Mucosa of descending colon (tissue), 3 donors: ENCODE measurements around the gene KLHL36. TPM values are rescaled to one million over a fixed set of nuclear protein-coding genes. Genes with fewer than 3 reads are reported as not detected.

Source experiments
- ATAC-seq: fragments of 200-7000 bp; cut with Tn5 transposase; one replicate; pipeline ENCODE4 v1.9.1; 2020; ENCODE audit warnings: mild to moderate bottlenecking, moderate library complexity
- DNase-seq, 3 donors: peaks; one replicate each; pipeline ENCODE4 v3.0.0-alpha.2; 2020
- H3K36me3 ChIP-seq: fragments of 200-600 bp; one replicate; pipeline ENCODE4 v1.8.0; 2021; ENCODE audit warnings: low read depth, mild to moderate bottlenecking
- H3K4me1 ChIP-seq: fragments of 200-600 bp; one replicate; pipeline ENCODE4 v1.8.0; 2021; ENCODE audit warnings: low read depth, mild to moderate bottlenecking
- H3K4me3 ChIP-seq: fragments of 200-600 bp; one replicate; pipeline ENCODE4 v1.8.0; 2021; ENCODE audit warnings: mild to moderate bottlenecking
- H3K9me3 ChIP-seq: fragments of 200-600 bp; one replicate; pipeline ENCODE4 v1.8.0; 2021; ENCODE audit warnings: mild to moderate bottlenecking
- intact Hi-C, 2 donors: fragments of 100-400 bp; cut with DNase I in 1 of 2; cut with micrococcal nuclease in 1 of 2; formaldehyde crosslinking; loops; one replicate each; pipeline versions ENCODE4 v1.11.0 to v1.11.1; 2022; cut with DNase I, micrococcal nuclease
- total RNA-seq, 3 donors: library from RNA; stranded (reverse); fragmentation: NEBNext Ultra II Directional in 2 of 3; extraction: Animal tissue kit (Norgen Biotek cat#: 25700) in 2 of 3; gene quantifications; one replicate each; pipeline versions ENCODE4 v1.2.1 to v1.2.4, GENCODE V29; 2021 to 2023
- TF ChIP-seq, protein P1 (sequence below): fragments of 200-600 bp; IDR thresholded peaks from one replicate; pipeline ENCODE4 v1.8.0; 2022; ENCODE audit warnings: antibody characterized with exemption, mild to moderate bottlenecking
- donor health status: DM: no; HTN: no; CAD: no; lungs with moderate emphysema.
- donor health status: DM: no; HTN: no; CAD: no.
- donor health status: DM: no; HTN: yes; CAD: no.

Gene KLHL36
- total RNA-seq, 3 donors from 2014 or later = 47.5 to 60.3 (median 59.2) TPM

DNA sequence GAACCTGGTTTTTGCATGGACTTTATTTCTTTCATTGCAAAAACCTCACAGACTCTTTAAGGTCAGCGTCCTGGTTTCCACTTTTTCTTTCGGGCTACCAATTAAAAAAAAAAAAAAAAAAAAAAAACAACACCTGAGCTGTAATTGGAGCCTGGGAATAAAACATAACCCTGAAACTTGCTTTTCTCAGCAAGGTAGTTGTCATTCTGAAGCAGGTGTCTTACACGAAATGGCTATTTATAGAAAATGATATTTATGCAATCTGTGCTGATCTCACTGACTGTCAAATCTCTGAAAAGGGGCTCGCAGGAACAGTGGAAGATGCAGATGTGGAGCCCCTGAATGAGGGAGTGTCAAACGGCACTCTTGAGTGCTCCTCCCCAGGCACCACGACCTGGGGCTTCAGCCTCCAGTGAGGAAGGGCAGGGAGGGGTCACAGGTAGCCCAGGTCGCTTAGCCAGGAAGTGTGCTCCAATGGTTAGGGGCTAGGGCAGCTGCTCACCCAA, 20.0 kb upstream of the KLHL36 start:
- H3K36me3 ChIP-seq = no peaks in the 10 kb centered on the region
- ATAC-seq = no peak
- no peaks in the 10 kb centered on the region for H3K9me3 ChIP-seq
- no peaks in the 10 kb centered on the region for H3K4me1 ChIP-seq
- no peak overlapping the region for H3K4me3 ChIP-seq
- TF ChIP-seq, protein P1, sequence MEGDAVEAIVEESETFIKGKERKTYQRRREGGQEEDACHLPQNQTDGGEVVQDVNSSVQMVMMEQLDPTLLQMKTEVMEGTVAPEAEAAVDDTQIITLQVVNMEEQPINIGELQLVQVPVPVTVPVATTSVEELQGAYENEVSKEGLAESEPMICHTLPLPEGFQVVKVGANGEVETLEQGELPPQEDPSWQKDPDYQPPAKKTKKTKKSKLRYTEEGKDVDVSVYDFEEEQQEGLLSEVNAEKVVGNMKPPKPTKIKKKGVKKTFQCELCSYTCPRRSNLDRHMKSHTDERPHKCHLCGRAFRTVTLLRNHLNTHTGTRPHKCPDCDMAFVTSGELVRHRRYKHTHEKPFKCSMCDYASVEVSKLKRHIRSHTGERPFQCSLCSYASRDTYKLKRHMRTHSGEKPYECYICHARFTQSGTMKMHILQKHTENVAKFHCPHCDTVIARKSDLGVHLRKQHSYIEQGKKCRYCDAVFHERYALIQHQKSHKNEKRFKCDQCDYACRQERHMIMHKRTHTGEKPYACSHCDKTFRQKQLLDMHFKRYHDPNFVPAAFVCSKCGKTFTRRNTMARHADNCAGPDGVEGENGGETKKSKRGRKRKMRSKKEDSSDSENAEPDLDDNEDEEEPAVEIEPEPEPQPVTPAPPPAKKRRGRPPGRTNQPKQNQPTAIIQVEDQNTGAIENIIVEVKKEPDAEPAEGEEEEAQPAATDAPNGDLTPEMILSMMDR = no peak
- intact Hi-C loops = loop anchor here (5.0 to 10.0 kb wide), 2 partner anchors 97 to 106 kb away; no protein-coding TSS in a partner anchor
- DNase-seq = no peak

DNA sequence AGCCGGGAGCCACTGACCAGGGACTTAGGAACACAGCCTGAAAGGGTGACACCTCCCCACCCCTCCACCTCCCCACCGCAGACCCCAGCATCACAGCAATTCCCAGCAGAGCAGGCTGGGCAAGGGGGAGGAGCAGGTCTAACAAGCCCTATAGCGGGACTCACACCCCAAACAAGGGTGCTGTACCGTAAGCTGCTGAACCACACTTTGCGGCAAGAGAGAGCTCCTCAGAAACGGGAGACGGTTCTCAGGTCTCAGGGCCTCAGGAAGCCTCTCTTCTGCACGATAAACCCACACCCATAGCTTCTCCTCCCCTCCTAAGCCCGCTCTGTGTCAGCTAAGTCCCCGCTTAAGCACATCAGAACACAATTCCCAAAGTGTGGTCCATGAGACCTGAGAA, 18.7 kb upstream of the KLHL36 start:
- no peaks in the 10 kb centered on the region for H3K4me1 ChIP-seq
- TF ChIP-seq, protein P1 = no peak
- intact Hi-C loops = loop anchor here (5.0 to 10.0 kb wide), 2 partner anchors 95 to 107 kb away; no protein-coding TSS in a partner anchor
- no peak overlapping the region for H3K4me3 ChIP-seq
- no peaks in the 10 kb centered on the region for H3K36me3 ChIP-seq
- no peak for ATAC-seq
- no peaks in the 10 kb centered on the region for H3K9me3 ChIP-seq
- DNase-seq = no peak

DNA sequence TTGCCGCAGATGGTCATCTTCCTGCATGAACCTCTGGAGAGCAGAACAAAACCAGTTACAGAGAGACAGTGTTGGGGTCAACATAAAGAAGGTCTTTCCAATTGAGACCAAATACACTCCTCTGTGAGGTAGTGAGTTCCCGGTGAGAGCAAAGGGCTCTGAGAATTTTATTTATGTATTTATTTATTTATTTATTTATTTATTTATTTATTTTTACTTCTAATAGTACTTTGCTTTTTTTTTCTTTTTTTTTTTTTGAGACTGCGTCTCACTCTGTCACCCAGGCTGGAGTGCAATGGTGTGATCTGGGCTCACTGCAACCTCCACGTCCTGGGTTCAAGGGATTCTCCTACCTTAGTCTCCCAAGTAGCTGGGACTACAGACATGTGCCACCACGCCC, 18.3 kb upstream of the KLHL36 start:
- no peaks in the 10 kb centered on the region for H3K4me1 ChIP-seq
- no peaks in the 10 kb centered on the region for H3K36me3 ChIP-seq
- intact Hi-C loops = no loop called here
- H3K9me3 ChIP-seq = no peaks in the 10 kb centered on the region
- TF ChIP-seq, protein P1 = no peak
- ATAC-seq (no peak), DNase-seq (no peak)
- H3K4me3 ChIP-seq = no peak overlapping the region

DNA sequence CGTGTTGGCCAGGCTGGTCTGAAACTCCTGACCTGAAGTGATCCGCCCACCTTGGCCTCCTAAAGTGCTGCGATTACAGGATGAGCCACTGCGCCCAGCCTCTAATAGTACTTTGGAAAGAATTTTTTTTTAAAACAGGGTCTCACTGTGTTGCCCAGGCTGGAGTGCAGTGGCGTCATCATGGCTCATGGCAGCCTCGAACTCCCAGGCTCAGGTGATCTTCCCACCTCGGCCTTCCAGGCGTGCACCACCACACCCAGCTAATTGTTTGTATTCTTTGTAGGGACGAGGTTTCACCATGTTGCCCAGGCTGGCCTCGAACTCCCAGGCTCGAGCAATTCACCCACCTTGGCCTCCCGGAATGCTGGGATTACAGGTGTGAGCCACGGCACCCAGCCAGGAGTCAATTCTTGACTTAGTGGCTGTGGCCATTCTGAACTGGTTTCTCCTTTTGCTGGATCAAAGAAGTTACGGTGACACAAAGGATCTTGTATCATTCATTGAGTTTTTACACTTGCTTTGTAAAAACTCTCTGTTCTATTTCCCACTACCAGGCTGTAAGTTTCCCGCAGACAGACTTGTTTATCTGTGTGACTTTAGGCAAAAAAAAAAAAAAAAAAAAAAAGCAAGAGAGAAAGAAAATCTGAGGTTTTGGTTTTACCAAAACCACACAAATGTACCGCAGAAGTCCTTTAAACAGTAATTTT, 17.7 kb upstream of the KLHL36 start:
- Histone ChIP-seq H3K9me3 (no peaks in the 10 kb centered on the region), H3K36me3 (no peaks in the 10 kb centered on the region), H3K4me3 (no peak overlapping the region), H3K4me1 (no peaks in the 10 kb centered on the region)
- TF ChIP-seq, protein P1 = no peak
- ATAC-seq (no peak), DNase-seq (no peak)
- intact Hi-C loops = no loop called here

DNA sequence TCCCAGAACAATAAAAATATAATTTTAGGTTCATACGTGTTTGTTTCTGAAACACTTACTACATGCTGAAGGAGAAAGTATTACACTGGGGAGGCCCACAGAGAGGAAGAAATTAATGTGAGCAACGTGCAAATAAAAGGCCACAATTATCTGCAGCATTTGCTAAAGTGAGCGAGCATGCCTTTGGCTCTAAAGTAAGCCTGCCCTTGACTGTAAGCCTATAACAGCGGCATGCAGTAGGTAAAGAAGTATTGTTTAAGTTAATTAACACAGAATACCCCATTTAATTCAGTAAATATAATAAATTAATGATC, 17.2 kb upstream of the KLHL36 start:
- Histone ChIP-seq H3K4me3 (no peak overlapping the region), H3K9me3 (no peaks in the 10 kb centered on the region), H3K36me3 (no peaks in the 10 kb centered on the region), H3K4me1 (no peaks in the 10 kb centered on the region)
- TF ChIP-seq, protein P1 = no peak
- DNase-seq (no peak), ATAC-seq (no peak)
- intact Hi-C loops = no loop called here
